NCI-H510A treated with DMSO at 0.1 percent for 48 hours (cell line): ENCODE results near the gene NDUFA11.
A peak's percentile ranks its signal among the peaks of the same experiment; 100 is the strongest.

Experiments
- DNase-seq: peaks from one replicate; lab custom pipeline; 2025; lab: John Stamatoyannopoulos, UW

NDUFA11 gene

GRCh38 chr19:5903624-5904351 lies at the start of gene NDUFA11:
Gene NDUFA11 (minus strand): TSS chr19:5903790. CDS start chr19:5903708, 82 bp downstream.
- DNase-seq: peak; percentile 100

GRCh38 chr19:5953030-5953589 lies 49.5 kb upstream of the NDUFA11 start:
- peak; percentile 62 for DNase-seq

- DNase-seq: peak; percentile 57
Observed at GRCh38 chr19:5952193-5953029, 48.8 kb upstream of the NDUFA11 start.

- peak; percentile 23 for DNase-seq
Observed at GRCh38 chr19:5951338-5951861, 47.8 kb upstream of the NDUFA11 start.

GRCh38 chr19:5950741-5951140 lies 47.2 kb upstream of the NDUFA11 start:
- no peak for DNase-seq

GRCh38 chr19:5949792-5950305 lies 46.3 kb upstream of the NDUFA11 start:
- DNase-seq: peak; percentile 99

- no peak for DNase-seq
Observed at GRCh38 chr19:5948752-5949564, 45.4 kb upstream of the NDUFA11 start.

- DNase-seq: no peak
Observed at GRCh38 chr19:5947435-5947834, 43.8 kb upstream of the NDUFA11 start.

GRCh38 chr19:5943623-5944022 lies 40.0 kb upstream of the NDUFA11 start:
- no peak for DNase-seq

- no peak for DNase-seq
Observed at GRCh38 chr19:5943045-5943444, 39.5 kb upstream of the NDUFA11 start.

- no peak for DNase-seq
Observed at GRCh38 chr19:5941673-5942072, 38.1 kb upstream of the NDUFA11 start.

- no peak for DNase-seq
Observed at GRCh38 chr19:5940260-5941208, 36.9 kb upstream of the NDUFA11 start.

- no peak for DNase-seq
Observed at GRCh38 chr19:5937550-5937949, 34.0 kb upstream of the NDUFA11 start.

- DNase-seq: no peak
Observed at GRCh38 chr19:5936292-5936592, 32.7 kb upstream of the NDUFA11 start.

- no peak for DNase-seq
Observed at GRCh38 chr19:5935473-5936291, 32.1 kb upstream of the NDUFA11 start.

GRCh38 chr19:5934774-5935472 lies 31.3 kb upstream of the NDUFA11 start:
- no peak for DNase-seq

- no peak for DNase-seq
Observed at GRCh38 chr19:5934069-5934401, 30.4 kb upstream of the NDUFA11 start.

GRCh38 chr19:5933391-5934068 lies 29.9 kb upstream of the NDUFA11 start:
- no peak for DNase-seq
